GM08714 (cell line): ENCODE results near the gene TANGO2.

ENCODE experiments used
- H3K4me3 ChIP-seq: fragments of 200-500 bp; sonication (Bioruptor generic); 2 replicates; pipeline ENCODE4 v1.5.1; 2014; ENCODE audit warnings: mild to moderate bottlenecking, low read length, inconsistent platforms
- ZNF274 ChIP-seq: IDR thresholded peaks from 2 replicates; pipeline ENCODE4 v1.6.1; 2012; ENCODE audit warnings: mild to moderate bottlenecking, low read depth, low read length

The TANGO2 gene

DNA sequence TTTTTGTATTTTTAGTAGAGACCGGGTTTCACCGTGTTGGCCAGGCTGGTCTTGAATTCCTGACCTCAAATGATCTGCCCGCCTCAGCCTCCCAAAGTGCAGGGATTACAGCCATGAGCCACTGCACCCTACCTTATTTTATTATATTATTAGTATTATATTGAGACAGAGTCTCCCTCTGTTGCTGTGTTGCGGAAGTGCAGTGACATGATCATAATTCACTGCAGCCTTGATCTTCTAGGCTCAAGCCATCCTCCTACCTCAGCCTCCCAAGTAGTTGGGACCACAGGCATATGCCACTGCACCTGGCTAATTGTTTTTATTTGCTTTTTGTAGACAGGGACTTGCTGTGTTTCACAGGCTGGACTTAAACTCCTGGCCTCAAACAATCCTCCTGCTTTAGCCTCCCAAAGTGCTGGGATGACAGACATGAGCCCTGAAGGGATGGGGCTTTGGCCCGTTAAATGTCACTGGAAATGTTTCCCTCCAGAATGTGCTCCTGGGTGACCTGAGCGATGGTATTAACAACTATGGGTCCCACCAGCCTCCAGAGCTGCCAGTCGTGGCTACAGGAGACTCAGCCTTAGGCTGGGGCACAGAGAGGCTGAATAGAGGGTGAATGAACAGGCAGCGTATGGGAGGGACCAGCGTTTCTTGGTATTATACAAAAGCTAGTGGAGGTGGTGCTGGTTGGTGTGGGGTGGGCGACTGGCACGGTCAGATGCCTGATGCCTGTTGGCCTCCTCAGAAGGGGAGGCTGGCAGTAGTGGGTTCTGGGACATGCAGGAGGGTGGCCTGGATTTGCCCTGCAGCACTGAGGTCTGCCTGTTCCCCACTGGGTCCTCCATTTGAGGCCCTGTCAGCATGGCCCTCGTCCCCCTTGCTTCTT lies 7.3 kb downstream of the TANGO2 start:
- no peak for TF ChIP-seq ZNF274
- H3K4me3 ChIP-seq, result no peak overlapping the region

DNA sequence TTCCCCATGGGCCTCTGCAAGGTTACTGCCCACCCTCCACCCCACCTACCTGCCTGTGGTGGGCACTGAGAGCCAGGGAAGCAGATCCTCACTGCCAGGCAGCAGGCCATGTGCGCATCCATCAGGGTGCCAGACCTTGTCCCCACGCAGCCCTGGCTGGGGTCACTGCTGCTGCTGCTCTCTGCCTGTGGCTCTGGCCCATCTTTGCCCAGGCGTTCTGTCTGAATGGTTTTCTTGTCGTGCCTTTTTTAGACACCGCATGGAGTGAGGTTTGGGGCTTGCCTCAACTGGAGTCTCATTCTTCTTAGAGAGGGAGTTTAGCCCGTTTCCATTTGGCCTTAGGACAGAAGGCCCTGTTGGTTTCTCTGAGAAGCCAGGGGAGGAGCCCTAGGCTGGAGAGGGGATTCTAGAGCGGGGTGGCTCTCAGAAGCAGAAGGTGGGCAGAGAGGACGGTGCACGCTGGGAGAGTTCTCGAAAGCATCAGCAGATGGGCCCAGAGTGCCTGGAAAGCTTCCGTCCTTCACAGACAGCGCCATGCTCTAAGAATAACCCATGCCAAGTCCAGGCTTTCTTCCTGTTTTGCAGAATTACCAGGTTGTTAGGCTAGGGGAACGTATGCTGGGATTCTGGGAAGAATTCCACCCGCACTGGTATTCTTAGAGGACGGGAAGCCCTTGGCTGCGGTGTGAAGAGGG lies 8.1 kb downstream of the TANGO2 start:
- no peak overlapping the region for H3K4me3 ChIP-seq
- no peak for TF ChIP-seq ZNF274

DNA sequence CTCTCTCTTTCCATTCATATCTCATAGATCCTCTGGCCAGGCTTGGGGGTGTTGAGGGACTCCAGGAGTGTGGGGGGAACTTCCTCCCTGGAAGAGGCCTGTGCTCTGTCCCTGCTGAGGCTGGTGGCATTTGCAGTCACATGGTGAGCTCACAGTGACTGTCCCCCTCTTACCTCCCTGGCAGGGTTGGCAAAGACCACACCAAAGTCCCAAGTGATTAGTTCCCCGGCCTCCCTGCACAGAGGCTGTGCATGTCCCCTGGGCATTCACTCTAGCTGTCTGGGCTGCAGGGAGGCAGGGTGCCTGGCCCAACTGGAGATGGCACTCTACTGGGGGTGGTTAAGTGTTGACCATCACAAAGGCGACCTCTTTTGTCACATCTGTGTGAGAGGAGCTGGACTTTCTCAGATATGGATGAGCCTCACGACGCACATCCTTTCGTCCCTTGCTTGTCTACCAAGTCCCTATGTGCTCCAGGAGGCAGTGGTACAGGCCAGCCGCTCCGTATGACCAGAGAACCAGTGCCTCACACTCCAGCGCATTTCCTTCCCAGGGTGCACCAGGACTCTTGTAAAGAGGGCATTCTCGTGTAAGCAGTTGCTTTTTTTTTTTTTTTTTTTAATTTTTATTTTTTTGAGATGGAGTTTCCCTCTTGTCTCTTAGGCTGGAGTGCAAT lies 8.8 kb downstream of the TANGO2 start:
- no peak for TF ChIP-seq ZNF274
- H3K4me3 ChIP-seq, result no peak overlapping the region

DNA sequence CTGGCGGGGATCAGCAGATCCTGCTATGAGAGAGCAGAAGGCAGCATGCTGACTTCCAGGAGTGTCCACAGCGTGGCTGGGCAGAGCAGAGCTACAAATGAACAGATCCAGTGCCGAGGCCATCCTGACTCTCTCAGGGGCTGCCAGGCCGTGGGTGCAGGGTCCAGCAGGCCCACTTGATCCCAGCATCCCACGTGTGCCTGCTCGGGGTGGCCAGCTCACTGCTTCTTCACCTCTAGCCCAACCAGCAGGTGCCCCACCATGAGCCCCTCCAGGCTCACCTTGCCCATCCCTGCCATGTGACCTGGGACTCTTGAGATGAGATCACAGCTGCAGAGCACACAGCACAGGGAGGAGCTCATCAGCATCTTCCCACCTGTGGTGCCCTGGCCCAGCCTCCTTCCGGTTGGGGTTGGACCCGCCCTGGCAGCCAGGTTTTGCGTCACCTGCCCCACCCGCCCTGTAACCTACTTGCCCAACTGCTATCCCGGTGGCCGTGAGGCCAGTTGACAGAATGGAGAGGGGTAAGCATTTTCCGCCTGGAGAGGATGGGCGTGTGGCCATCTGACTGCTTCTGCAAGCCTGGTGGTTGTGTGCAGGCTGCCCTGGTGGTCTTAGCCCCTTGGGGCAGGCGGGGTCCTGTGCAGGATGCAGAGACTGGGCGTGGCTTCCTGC lies 11.0 kb downstream of the TANGO2 start:
- TF ChIP-seq ZNF274, result no peak
- no peak overlapping the region for H3K4me3 ChIP-seq

DNA sequence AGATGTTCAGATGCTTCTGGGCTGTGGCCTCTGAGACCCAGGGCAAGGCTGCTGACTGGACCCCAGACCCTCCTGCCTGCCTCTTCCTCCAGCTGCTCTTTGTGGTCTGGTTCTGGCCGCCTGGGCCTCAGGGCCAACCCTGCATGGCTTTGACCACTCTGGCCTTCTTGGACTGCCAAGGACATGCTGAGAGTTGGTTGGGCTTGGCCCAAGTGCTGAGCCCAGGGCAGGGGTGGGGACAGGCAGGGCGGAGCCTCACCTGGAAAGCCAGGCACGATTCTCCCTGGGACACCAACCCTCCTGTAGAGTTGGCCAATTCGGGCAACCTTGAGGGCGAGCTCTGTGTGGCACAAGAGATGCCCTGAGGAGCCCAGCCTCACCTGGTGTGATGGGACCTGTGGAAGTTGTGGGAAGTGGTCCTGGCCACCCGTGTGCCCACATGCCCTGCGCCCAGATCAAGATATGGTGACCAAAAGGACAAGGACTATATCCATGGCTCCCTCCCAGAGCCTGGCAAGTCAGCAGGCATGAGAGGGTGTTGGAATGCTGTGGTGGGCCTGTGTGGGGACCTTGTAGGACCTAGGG lies 11.6 kb downstream of the TANGO2 start:
- no peak for TF ChIP-seq ZNF274

DNA sequence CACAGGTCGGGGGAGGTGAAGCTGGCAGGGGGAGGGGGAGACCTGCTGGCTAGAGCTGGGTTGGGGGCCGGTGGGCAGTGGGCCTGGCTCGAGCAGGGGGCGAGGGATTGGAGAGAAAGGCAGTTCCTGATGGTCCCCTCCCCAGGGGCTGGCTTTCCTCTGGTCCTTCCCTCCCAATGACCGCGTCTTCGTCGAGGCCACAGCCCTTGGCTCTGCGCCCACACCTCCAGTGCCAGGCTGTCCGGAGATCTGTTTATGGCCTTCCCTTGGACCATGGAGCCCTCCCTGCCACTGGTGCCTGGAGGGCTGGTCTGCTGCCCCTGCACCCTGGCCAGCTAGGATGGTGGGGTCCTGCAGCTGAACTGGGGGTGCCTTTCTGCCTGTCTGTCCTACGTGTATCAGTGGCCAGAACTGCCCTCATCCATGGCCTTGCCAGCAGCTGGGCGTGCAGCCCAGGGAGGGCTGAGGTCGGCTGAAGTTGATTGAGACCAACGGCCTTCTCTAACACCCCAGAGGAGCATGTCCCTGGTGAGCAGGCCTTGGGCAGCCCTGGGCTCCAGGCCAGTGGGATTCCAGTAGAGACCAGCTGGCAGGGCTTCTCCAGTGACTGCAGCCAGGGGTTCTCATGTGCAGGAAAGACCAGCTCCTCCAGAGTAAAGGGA lies 12.3 kb downstream of the TANGO2 start:
- no peak for TF ChIP-seq ZNF274

More for the DNA sequence above, 11.6 kb downstream of the TANGO2 start:
- no peak overlapping the region for H3K4me3 ChIP-seq

DNA sequence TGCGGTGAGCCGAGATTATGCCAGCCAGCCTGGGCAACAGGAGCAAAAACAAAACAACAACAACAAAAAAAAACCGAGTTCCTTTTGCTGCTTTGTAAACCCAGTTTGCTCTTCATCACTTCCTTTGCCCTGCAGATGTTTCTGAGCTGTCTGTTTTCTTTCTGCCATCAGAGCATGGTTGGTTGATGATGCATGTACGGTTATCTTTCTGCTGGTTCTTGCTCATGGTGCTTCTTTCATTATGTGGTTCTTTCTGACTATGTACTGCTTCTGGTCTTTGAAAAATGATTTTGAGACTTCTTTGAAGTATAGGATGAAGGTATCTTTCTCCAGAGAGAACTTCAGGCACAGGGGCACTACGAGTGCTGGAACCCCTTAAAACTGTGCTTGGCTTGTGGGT lies 13.2 kb downstream of the TANGO2 start:
- no peak overlapping the region for H3K4me3 ChIP-seq
- TF ChIP-seq ZNF274, result no peak

More for the DNA sequence above, 12.3 kb downstream of the TANGO2 start:
- H3K4me3 ChIP-seq, result no peak overlapping the region

DNA sequence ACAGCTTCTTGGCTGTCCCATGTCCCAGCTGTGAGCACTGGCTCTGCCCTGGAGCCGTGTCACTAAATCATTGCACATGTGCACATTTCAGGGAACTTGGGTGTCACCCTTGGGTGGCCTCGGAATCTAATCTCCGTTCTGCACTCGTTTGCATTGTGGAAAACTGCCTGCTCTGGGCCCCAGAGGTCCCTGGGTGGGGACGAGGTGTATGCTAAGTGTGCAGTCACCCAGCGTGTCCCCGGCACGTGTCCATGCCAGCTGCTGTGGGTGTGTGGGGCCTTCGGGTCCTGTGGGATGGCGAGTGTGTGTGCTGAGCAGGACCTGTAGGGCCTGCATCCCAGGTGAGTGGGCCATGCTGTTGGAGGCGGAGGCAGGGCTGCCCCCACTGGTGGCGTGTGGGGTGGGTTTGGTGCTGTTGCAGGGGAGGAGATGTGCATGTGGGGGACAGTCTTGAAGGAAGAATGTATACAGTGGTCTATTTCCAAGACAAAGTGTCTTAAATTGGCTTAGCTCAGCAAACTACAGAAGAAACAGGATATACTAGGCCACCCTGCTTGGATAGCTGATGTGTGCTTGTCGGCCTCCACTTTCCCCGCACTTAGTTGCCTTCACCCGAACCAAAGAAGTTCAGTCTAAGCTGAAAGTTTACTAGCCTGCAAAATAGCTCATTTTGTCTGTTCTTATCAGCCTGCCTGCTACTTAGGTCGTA lies 14.6 kb downstream of the TANGO2 start:
- no peak overlapping the region for H3K4me3 ChIP-seq
- no peak for TF ChIP-seq ZNF274

DNA sequence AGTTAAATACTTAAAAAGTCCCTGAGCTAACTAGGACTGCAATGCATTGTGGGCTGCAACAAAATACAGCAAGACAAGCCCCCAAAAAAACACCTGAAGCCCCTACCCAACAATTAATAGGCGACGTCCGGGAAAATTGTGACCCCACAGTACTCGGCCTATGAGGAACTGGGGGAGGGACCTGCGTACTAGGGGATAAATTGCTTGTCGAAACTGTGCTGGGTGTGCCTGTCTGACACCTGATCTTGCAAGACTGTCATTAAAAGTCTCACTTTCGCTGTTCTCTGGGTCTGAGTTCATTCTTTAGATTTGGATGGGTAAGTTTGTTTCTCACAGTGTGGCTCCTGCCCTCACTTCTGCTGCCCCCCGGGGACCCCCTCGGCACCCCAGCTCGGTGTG lies 15.2 kb downstream of the TANGO2 start:
- no peak overlapping the region for H3K4me3 ChIP-seq
- no peak for TF ChIP-seq ZNF274

DNA sequence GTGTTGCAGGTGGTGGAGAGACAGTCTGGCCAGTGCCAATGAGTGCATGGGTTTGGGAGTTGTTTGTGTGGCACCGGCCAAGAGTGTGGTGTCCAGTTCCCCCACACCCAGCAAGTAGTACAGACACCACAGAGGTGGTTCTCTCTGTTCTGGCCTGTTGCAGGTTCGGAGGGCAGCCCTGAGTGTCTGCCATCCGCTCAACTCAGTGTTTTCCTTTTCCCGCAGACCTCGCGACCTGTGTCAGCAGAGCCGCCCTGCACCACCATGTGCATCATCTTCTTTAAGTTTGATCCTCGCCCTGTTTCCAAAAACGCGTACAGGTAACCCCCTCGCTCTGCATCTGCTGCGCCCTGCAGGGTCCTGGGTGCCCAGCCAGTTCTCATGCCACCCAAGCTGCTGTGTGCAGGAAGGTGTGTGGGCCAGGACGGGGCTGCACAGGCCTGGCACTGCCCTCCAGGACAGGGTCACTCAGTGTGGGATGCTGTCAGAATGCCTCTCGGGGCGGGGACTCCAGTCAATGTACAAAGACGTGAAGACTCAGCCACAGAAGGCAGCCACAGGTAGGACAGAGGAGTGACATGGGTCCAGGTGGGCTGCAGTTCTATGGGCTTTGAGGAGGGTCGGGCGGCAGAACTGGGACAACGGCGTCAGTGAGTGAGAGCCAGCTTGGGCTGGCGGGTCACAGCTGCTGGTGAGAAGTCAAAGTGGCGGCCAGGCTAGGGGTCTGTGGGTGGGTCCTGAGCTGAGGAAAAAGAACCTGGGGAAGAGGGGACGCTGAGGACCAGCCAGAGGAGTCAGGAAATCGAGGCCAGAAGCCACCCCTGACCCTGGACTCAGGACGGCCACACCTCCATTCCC lies 15.9 kb downstream of the TANGO2 start:
- no peak for TF ChIP-seq ZNF274
- H3K4me3 ChIP-seq, result no peak overlapping the region

DNA sequence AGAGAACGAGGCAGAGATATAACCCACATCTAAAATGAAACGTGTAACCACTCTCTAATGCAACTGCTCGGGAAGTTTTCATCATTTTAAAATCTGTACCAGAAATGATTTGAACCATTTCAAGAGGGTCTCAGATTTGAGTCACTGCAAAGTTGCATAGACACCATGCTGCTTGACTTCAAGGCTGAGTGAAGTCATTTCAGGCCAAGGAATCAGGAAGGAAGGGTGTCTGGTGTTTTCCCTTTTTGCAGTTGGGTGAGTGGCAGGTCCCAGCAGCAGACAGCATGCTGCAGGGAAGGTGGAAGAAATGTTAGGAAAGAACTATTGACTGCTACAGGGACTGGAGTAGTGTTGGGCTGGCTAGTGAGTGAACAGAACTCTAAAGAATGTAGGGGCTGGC lies 16.5 kb downstream of the TANGO2 start:
- no peak overlapping the region for H3K4me3 ChIP-seq

DNA sequence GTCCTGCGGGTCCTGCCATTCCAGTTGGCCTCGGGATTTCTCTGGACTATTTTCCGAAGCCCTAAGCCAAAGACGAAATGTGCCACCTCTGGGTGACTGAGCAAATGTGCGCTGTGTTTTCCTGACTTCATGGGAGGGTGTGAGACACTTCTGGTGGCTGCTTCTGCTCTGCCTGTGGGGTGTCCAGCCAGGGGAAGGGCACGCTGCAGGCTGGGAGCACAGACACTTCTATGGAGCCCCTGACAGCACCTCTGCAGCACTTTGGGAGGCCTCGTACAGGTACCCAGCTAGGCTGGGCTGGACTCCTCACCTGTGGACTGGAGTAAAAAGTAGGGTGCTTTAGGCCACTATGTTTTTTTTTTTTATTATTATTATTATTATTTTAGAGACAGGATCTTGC lies 17.7 kb downstream of the TANGO2 start:
- TF ChIP-seq ZNF274, result no peak

More for the DNA sequence above, 16.5 kb downstream of the TANGO2 start:
- no peak for TF ChIP-seq ZNF274

More for the DNA sequence above, 17.7 kb downstream of the TANGO2 start:
- H3K4me3 ChIP-seq, result no peak overlapping the region
